Kidney (tissue), 14 donors: Measurements from ENCODE around the gene CAPZB. TPM values are rescaled to one million over a fixed set of nuclear protein-coding genes. Genes with fewer than 3 reads are reported as not detected.
A peak's percentile ranks its signal among the peaks of the same experiment; 100 is the strongest.

Source experiments
- DNase-seq, 5 donors: peaks; one replicate each; pipeline ENCODE4 v3.0.0-alpha.2; 2013 to 2020
- FAIRE-seq: peaks from 2 replicates; lab custom pipeline; 2012; peaks lifted over from hg19 to GRCh38; lab: Jason Lieb, UNC
- H3K27ac ChIP-seq, 2 donors: one replicate each; pipeline ENCODE4 v1.7.0; 2013; ENCODE audit warnings: low read depth in 2 of 2, low read length in 2 of 2, inconsistent platforms in 1 of 2
- H3K27me3 ChIP-seq: one replicate; pipeline ENCODE4 v1.7.1; 2013; ENCODE audit warnings: low read length, inconsistent platforms; ENCODE audit not compliant: control insufficient read depth, insufficient read depth
- H3K36me3 ChIP-seq, 3 donors: one replicate each; pipeline versions ENCODE4 v1.7.0 to v1.7.1; 2013; ENCODE audit warnings: low read length in 3 of 3, control low read depth in 1 of 3, inconsistent platforms in 1 of 3; ENCODE audit not compliant: insufficient read depth in 3 of 3, control insufficient read depth in 2 of 3
- H3K4me1 ChIP-seq, 3 donors: one replicate each; pipeline versions ENCODE4 v1.7.0 to v1.7.1; 2013; ENCODE audit warnings: low read length in 3 of 3, inconsistent platforms in 1 of 3, low read depth in 1 of 3; ENCODE audit not compliant: control insufficient read depth in 2 of 3, insufficient read depth in 2 of 3
- H3K4me3 ChIP-seq, 3 donors: one replicate each; pipeline versions ENCODE4 v1.7.0 to v1.8.1; 2013; ENCODE audit warnings: low read length in 3 of 3, control low read depth in 1 of 3, inconsistent platforms in 1 of 3
- H3K9ac ChIP-seq, 3 donors: one replicate each; pipeline versions ENCODE4 v1.7.0 to v1.7.1; 2013; ENCODE audit warnings: low read length in 3 of 3, control low read depth in 1 of 3, inconsistent platforms in 1 of 3
- H3K9me3 ChIP-seq, 3 donors: one replicate each; pipeline versions ENCODE4 v1.7.0 to v1.7.1; 2013; ENCODE audit warnings: low read length in 3 of 3, control low read depth in 1 of 3, inconsistent platforms in 1 of 3; ENCODE audit not compliant: control insufficient read depth in 2 of 3, insufficient read depth in 1 of 3
- intact Hi-C: fragments of 100-400 bp; cut with DNase I; formaldehyde crosslinking; loops from one replicate; pipeline ENCODE4 v1.11.1; 2022
- polyA plus RNA-seq: library from polyadenylated mRNA; stranded (reverse); fragments of 350-450 nt; fragmentation: Illumina TruSeq; extraction: RNeasy Lipid Tissue Mini Kit (QIAGEN cat#74804); gene quantifications from one replicate; pipeline ENCODE4 v1.2.3, GENCODE V29; 2014; ENCODE audit warnings: low read depth, low replicate concordance; ENCODE audit not compliant: insufficient read depth
- total RNA-seq: library from RNA; stranded (reverse); fragmentation: NEBNext Ultra II Directional; extraction: Animal tissue kit (Norgen Biotek cat#: 25700); gene quantifications from one replicate; pipeline ENCODE4 v1.2.1, GENCODE V29; 2021
- TF ChIP-seq, protein P1 (sequence below): IDR thresholded peaks from 3 replicates; pipeline ENCODE4 v1.5.1; 2012; ENCODE audit warnings: mild to moderate bottlenecking, moderate library complexity, borderline replicate concordance; ENCODE audit not compliant: insufficient read depth; ENCODE audit errors: extremely low read depth
- donor health status: control.
- donor health status: control.
- donor health status: control.
- donor health status: control.
- donor health status: control.
- donor health status: DM: yes; HTN: yes; CAD: no.
- donor health status: Normal renal cell carcinoma (clear cell type).

Gene CAPZB
- total and polyA plus RNA-seq, 2 donors from 2014 or later = 253 to 265 TPM

DNA sequence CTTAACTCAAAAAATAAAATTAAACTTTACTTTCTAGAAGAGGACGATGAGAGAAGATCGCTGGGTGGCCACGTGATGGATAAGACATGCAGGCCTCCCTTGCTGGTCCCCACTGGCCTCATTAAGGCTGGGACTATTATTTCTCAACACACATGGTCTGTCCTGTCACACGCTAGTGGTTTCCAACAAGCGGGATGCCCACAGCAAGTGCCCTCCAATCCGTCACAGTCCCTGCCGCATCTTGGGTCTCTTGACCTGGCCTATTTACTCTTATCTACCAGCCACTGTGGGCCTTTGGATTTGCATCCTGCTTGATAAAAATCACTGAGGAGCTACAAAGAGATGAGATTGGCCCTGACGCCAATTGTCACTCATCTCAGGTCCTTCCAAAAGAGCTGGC, 30.0 kb downstream of the CAPZB start:
- no peaks in the 10 kb centered on the region for H3K9me3 ChIP-seq
- no peak overlapping the region for H3K9ac ChIP-seq
- FAIRE-seq (no peak), DNase-seq (peak in 1 of 5 donors; percentile 48)
- H3K27me3 ChIP-seq = no peaks in the 10 kb centered on the region
- intact Hi-C loops = no loop called here
- TF ChIP-seq, protein P1, sequence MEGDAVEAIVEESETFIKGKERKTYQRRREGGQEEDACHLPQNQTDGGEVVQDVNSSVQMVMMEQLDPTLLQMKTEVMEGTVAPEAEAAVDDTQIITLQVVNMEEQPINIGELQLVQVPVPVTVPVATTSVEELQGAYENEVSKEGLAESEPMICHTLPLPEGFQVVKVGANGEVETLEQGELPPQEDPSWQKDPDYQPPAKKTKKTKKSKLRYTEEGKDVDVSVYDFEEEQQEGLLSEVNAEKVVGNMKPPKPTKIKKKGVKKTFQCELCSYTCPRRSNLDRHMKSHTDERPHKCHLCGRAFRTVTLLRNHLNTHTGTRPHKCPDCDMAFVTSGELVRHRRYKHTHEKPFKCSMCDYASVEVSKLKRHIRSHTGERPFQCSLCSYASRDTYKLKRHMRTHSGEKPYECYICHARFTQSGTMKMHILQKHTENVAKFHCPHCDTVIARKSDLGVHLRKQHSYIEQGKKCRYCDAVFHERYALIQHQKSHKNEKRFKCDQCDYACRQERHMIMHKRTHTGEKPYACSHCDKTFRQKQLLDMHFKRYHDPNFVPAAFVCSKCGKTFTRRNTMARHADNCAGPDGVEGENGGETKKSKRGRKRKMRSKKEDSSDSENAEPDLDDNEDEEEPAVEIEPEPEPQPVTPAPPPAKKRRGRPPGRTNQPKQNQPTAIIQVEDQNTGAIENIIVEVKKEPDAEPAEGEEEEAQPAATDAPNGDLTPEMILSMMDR = no peak
- no peak overlapping the region for H3K27ac ChIP-seq
- H3K36me3 ChIP-seq = no peaks in the 10 kb centered on the region
- H3K4me1 ChIP-seq = peaks cover 7 to 46% (median 31%) of the 10 kb centered on the region in 3 donors
- H3K4me3 ChIP-seq = no peak overlapping the region

DNA sequence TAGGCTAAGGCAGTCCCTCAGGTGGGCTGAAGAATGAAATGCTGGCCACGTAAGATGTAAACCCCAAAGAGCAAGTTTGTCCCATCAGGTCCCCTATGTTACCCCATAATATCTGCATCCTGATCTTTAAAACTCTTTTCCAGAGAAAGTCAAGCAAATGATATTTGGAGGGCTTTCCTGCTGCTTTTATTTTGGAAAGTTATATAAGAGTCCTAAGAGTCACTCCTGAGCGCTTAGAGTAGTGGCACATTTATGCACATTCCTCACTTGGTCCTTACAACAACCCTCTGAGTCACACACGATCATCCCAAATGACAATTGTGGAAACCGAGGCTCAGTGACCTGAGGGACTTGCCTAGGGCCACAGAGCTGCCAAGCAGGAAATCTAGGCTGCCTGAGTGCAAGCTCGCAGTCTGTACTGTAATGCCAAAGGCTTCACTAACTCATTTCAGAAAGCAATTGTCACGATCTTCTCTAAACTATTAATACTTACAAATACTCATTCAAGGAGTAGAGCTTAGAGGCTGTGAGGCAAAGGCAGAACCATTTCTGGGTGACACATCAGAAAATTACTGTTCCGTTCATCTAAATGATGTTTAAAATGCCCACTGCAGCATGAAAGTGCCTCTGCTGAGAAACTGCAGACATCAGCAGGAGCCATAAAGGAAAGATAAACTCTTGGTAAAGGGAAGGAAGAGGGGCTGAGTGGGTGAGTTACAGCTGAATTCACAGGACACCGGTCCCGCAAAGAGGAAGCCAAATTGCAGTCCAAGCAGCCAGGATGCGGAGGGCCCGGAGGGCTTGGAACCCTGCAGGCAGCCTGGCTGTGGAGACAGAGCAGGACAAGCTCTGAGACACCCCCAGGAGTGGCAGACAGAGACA, 30.8 kb downstream of the CAPZB start:
- TF ChIP-seq, protein P1 = no peak
- no peak overlapping the region for H3K4me3 ChIP-seq
- H3K9ac ChIP-seq = no peak overlapping the region
- no peaks in the 10 kb centered on the region for H3K27me3 ChIP-seq
- DNase-seq (peak in 1 of 5 donors; percentile 44), FAIRE-seq (no peak)
- H3K27ac ChIP-seq = no peak overlapping the region
- no peaks in the 10 kb centered on the region for H3K36me3 ChIP-seq
- no peaks in the 10 kb centered on the region for H3K9me3 ChIP-seq
- H3K4me1 ChIP-seq = peaks cover 7 to 46% (median 34%) of the 10 kb centered on the region in 3 donors
- intact Hi-C loops = no loop called here

DNA sequence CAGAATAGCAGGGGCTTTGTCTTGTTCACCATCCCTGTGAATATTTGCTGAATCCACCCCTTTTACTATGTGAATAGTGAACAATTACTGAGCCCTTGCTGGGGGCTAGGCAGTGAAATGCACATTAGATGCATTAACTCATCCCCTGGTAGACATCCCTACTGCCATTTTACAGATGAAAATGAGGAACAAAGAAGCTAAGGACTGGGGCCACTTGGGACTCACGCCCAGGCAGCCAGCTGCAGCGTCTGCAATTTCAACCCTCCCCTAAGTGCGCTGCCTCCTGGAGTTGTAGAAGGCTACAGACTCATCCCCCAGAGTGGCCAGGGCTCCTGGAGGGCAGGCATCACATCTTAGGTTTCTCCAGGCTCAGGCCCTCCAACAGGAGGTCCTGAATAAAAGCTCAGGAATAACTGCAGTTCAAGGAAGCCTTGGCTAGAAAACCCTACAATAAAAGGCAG, 31.6 kb downstream of the CAPZB start:
- H3K9me3 ChIP-seq = no peaks in the 10 kb centered on the region
- no peaks in the 10 kb centered on the region for H3K27me3 ChIP-seq
- DNase-seq = no peak
- H3K36me3 ChIP-seq = no peaks in the 10 kb centered on the region
- no peak overlapping the region for H3K9ac ChIP-seq
- peaks cover 7 to 52% (median 40%) of the 10 kb centered on the region in 3 donors for H3K4me1 ChIP-seq
- H3K4me3 ChIP-seq = no peak overlapping the region
- intact Hi-C loops = no loop called here
- TF ChIP-seq, protein P1 = no peak
- FAIRE-seq = no peak
- H3K27ac ChIP-seq = no peak overlapping the region
